NB4 (cell line): Measurements from ENCODE around the gene PIP5K1B.

Experiments used
- DNase-seq: peaks from one replicate; pipeline ENCODE4 v3.0.0; 2010; ENCODE audit warnings: low read depth
- H3K4me3 ChIP-seq: one replicate; pipeline ENCODE4 v1.5.1; 2011; ENCODE audit warnings: mild to moderate bottlenecking, low read depth, low read length, moderate library complexity
- CTCF ChIP-seq: IDR thresholded peaks from one replicate; pipeline ENCODE4 v1.5.1; 2012; ENCODE audit warnings: low read depth, low read length
- MAX ChIP-seq: IDR thresholded peaks from 2 replicates; pipeline ENCODE4 v1.6.1; 2011; ENCODE audit warnings: low read depth, low read length
- MYC ChIP-seq: IDR thresholded peaks from 2 replicates; pipeline ENCODE4 v1.6.1; 2011; ENCODE audit warnings: low read depth, low read length
- POLR2A ChIP-seq: IDR thresholded peaks from 2 replicates; pipeline ENCODE4 v1.6.1; 2011; ENCODE audit warnings: mild to moderate bottlenecking; ENCODE audit not compliant: insufficient read length; ENCODE audit errors: extremely low read depth

The PIP5K1B gene

GRCh38 chr9:69040646-69041045 is 335.6 kb downstream of the PIP5K1B start:
- TF ChIP-seq CTCF (no peak), MAX (no peak), MYC (no peak), POLR2A (no peak)
- H3K4me3 ChIP-seq, result no peak overlapping the region
- DNase-seq, result no peak

- TF ChIP-seq CTCF, result no peak
- no peak for TF ChIP-seq MAX
- no peak for TF ChIP-seq MYC
- TF ChIP-seq POLR2A, result no peak
- DNase-seq, result peak; percentile 2
- H3K4me3 ChIP-seq, result no peak overlapping the region
These were observed 339.5 kb downstream of the PIP5K1B start for GRCh38 chr9:69044240-69045219.

GRCh38 chr9:69045821-69046220 is 340.8 kb downstream of the PIP5K1B start:
- TF ChIP-seq POLR2A, result no peak
- TF ChIP-seq MAX, result no peak
- TF ChIP-seq MYC, result no peak
- no peak for TF ChIP-seq CTCF

GRCh38 chr9:69046723-69047122 is 341.7 kb downstream of the PIP5K1B start:
- no peak overlapping the region for H3K4me3 ChIP-seq
- TF ChIP-seq CTCF (no peak), POLR2A (no peak), MAX (no peak), MYC (no peak)
- no peak for DNase-seq

More at GRCh38 chr9:69045821-69046220, 340.8 kb downstream of the PIP5K1B start:
- H3K4me3 ChIP-seq, result no peak overlapping the region
- no peak for DNase-seq

GRCh38 chr9:69047371-69047770 is 342.3 kb downstream of the PIP5K1B start:
- TF ChIP-seq POLR2A (no peak), CTCF (no peak), MAX (no peak), MYC (no peak)
- DNase-seq, result peak; percentile 2
- H3K4me3 ChIP-seq, result no peak overlapping the region
